Erythroblast (primary cell): Measurements from ENCODE around the gene UBE2O.

Experiments
- DNase-seq, 2 experiments: peaks; one replicate each; lab custom pipeline; 2025; lab: John Stamatoyannopoulos, UW
- GATA1 ChIP-seq: IDR thresholded peaks from 2 replicates; pipeline ENCODE4 v1.6.1; 2011; ENCODE audit warnings: low read depth, mild to moderate bottlenecking, control low read depth, low read length, moderate library complexity
- POLR2A ChIP-seq: IDR thresholded peaks from 2 replicates; pipeline ENCODE4 v1.6.1; 2011; ENCODE audit warnings: mild to moderate bottlenecking, low read length

Gene UBE2O

DNA sequence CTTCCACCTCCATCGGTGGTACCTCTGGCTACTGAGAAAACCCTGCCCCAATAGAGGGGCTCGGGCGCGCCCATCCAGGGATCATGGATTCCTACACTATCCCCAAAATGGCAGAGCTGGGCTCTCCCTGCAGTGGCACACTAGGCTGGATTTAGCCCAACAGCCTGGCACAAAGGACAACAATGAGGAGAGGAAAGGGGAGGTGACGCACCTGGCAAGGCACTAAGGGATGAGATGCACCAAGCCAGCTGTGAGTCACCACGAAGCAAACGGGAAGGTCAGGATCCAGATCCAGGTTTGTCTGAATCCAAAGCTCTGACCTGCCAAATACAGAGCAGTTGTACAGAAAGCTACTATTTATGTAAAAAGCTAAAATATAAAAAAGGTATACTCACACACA lies 18.1 kb downstream of the UBE2O start:
- TF ChIP-seq GATA1 (no peak), POLR2A (no peak)
- no peak for DNase-seq

- DNase-seq, result no peak
- no peak for TF ChIP-seq GATA1
- no peak for TF ChIP-seq POLR2A
Measured at GRCh38 chr17:76433693-76434092, 19.3 kb downstream of the UBE2O start.

DNA sequence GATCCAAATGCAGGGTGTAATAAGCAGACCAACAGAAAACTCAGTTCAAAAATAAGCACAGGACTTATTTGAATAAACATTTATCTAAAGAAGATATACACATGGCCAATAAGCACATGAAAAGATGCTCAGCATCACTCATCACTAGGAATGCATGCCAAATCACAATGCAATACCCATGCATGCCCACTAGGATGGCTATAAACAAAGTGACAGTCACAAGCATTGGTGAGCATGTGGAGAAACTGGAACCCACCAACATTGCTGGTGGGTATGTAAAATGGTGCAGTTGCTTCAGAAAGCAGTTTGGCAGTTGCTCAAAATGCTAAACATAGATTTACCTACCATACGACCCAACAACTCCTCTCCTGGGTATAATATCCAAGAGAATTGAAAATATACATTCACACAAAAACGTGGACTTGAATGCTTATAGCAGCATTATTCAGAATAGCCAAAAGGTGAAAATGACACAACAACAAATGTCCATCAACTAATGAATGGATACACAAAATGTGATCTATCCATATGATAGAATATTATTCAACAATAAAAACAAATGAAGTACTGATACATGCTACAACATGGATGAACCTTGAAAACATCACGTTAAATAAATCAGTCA lies 20.1 kb downstream of the UBE2O start:
- TF ChIP-seq GATA1, result no peak
- no peak for TF ChIP-seq POLR2A
- DNase-seq, result peak; percentile 36 to 44

DNA sequence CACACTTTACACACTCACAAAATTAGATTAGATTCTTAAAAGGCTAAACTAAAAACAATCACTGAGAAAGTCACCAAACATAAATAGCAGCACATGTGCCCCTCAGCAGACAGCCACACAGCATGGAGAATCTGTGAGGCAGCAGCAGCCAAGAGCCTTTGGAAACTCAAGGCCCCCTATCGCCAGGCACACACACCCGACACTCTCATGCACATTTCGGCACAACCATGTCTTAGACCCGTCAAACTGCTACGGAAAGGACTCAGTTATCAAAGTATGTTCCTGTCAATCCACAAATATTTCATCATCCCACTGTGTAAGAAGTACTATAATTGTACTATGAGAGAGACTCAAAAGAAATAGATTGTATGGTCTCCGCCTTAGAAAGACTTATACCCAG lies 20.9 kb downstream of the UBE2O start:
- TF ChIP-seq GATA1 (no peak), POLR2A (no peak)

DNA sequence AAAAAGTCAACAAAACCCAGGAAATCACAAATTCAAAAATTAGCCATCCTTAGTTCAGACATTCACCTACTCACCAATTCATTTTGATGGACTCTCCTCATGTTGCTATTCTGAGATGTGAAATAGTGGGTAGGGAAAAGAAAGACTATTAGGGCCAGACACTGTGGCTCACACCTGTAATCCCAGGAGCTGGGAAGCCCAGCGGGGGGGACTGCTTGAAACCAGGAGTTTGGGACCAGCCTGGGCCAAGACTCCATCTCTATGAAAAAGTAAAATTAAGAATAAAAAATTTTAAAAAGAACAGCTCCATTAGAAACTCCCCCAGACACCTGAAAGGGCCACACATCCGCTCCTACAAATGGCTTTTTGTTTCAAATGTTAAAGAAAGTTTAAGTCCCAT lies 21.4 kb downstream of the UBE2O start:
- no peak for TF ChIP-seq GATA1
- TF ChIP-seq POLR2A, result no peak
- DNase-seq, result no peak

More for the DNA sequence above, 20.9 kb downstream of the UBE2O start:
- DNase-seq, result no peak

- DNase-seq, result no peak
Measured at GRCh38 chr17:76428511-76428910, 24.4 kb downstream of the UBE2O start.

DNA sequence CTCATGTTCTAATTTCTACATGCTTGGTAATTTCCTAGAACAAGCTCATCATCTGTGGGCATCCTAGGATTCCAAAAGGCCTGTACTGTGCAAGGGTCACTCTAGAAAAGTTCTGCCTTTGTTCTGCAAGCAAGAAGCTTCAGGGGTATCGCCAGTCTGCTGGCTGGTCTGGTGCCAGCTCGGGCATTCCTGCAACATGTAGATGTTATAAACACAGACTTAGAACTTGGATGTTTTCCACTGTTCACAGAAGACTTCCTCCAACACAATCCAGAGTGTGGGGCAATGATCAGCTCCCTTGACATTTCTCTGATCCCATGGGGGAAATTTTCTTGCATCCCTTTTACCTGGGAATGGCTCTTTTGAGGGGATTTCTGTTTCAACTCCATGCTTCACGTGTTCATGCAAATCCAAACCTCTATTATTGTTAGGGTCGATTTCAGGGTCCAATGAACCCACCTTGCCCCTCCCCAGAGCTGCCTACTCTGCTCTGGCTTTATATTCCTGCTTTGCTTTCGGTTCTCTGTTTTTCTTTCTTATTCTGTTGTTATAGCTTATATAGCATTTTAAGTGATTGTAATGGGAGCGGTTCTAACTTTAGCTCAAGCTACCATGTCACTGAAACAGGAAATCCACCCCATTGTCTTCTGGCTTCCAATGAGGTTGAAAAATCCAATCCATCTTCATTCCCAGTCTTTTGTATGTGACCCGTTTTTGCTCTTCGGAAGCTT lies 25.3 kb downstream of the UBE2O start:
- TF ChIP-seq GATA1 (no peak), POLR2A (no peak)
- DNase-seq, result no peak

More at GRCh38 chr17:76428511-76428910, 24.4 kb downstream of the UBE2O start:
- TF ChIP-seq GATA1, result no peak
- TF ChIP-seq POLR2A, result no peak

GRCh38 chr17:76426853-76427252 lies 26.1 kb downstream of the UBE2O start:
- no peak for TF ChIP-seq GATA1
- TF ChIP-seq POLR2A, result no peak
- no peak for DNase-seq

DNA sequence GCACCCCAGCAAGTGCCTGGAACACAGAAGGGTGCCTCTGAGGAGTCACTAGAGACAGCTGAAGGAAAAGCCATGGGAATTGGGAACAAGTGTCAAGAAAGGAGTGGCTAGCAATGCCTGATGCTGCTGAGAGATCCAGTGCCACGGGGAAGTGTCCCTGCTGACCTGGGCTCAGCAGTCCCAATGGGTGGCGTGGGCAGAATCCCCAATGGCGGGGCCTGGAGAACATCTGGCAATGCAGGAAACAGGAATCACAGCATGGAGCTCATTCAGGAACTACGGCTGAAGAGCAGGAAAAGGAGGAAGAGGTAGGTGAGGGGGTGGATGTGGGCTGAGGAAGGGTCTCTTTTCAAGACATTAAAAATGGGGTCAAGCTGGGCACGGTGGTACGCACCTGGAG lies 30.1 kb downstream of the UBE2O start:
- no peak for TF ChIP-seq GATA1
- no peak for TF ChIP-seq POLR2A
- no peak for DNase-seq

DNA sequence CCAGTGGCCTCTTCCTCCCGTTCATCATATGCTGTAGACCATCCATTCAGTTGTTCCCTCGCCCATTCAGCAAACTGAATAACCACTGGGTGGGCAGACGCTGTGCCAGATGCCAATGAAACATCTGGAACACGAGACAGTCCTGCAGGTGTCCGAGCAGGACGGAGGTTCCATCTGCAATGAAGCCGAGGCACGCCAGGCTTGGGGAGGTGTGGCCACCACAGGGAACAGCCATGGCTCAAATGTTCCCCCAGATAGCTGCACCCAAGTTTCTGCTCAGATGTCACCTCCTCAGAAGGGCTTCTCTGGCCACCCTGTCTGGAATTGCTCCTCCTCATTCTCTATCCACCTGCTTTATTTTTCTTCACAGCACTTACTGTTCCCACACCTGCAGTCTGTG lies 30.5 kb downstream of the UBE2O start:
- DNase-seq, result no peak
- no peak for TF ChIP-seq POLR2A
- no peak for TF ChIP-seq GATA1

DNA sequence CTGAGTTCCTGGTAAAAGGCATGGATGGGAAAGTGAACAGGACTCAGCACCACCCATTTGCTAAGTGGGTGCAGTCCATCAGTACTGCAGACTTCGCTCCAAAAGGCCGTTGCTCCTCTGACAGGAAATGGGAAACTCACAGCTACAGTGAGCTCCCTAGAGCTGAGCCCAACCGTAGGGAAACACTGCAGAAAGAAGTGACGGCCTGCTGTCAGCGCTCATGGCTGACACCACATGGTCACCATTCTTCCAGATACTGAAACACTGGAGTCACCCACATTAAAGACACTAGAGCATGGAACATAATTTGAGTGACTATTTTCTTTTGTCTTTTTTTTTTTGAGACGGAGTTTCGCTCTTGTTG lies 31.9 kb downstream of the UBE2O start:
- TF ChIP-seq POLR2A (no peak), GATA1 (no peak)

DNA sequence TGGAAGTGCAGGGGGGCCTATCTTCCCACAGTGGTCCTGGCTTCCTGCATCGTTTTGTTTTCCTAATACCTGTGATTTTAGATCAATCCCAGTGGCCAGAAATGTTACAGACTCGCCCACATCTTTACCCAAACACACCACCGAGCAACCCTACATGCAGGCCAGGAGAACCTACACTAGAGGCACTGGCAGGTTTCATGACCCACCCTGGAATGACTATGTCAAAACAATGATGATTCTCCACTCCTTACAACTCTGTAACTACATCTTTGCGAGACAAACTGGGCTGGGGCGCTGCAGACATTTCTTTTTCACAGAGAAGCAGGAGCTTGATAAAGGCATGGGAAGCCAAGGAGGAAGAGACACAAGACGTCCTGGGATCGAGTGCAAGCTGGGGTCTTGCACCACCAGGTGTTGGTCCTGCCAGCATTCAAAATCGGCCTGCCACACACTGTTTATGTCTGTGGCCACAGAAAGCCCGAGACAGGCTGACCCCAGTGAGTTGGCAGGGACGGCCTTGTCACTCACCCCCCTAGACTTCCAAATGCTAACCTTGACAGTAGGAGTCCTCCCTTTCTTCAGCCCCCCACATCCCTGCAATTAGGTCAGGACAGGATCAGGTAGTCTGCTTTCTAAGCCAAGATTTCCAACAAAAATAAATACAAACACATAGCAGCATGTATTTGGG lies 32.5 kb downstream of the UBE2O start:
- DNase-seq, result no peak
- no peak for TF ChIP-seq POLR2A
- TF ChIP-seq GATA1, result no peak

More for the DNA sequence above, 31.9 kb downstream of the UBE2O start:
- no peak for DNase-seq

GRCh38 chr17:76419576-76420260 lies 33.2 kb downstream of the UBE2O start:
- DNase-seq, result no peak
- no peak for TF ChIP-seq GATA1
- no peak for TF ChIP-seq POLR2A
